Measurements from ENCODE around the gene BMP10.
"Not testable (repeated sequence)": the region's sequence is repeated elsewhere in the genome, so short reads cannot be mapped to it uniquely, and the experiment has no call there.

The BMP10 gene

GRCh38 chr2:68871159-68871764 is at the start of gene BMP10:
BMP10 (minus strand) TSS chr2:68871397; CDS start chr2:68871358, 39 bp downstream.
- no peak for DNase-seq

GRCh38 chr2:68920481-68921170 is 49.4 kb upstream of the BMP10 start:
- DNase-seq, result no peak

GRCh38 chr2:68918497-68918896 is 47.3 kb upstream of the BMP10 start:
- no peak for DNase-seq

GRCh38 chr2:68917034-68917718 is 46.0 kb upstream of the BMP10 start:
- no peak for DNase-seq

DNA sequence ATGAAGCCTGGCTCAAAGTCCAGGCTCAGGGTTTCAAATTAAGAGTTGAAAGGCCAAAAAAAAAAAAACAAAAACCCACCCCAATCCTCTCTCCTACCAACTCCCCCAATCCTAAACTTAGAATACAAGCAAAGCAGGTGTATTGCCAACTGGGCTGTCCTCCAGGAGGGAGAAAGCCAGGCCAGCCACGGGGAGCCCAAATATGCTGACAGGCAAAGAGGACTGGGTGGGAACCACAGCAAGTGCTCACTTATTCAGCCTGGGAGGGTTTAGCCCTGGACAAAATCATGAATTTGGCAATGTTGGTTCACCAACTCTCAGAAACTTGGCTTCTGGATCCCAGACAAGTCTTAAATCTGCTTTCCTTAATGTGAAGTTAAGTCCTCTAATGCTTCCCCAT is 45.0 kb upstream of the BMP10 start:
- DNase-seq, result no peak

GRCh38 chr2:68915393-68915792 is 44.2 kb upstream of the BMP10 start:
- DNase-seq, result no peak

DNA sequence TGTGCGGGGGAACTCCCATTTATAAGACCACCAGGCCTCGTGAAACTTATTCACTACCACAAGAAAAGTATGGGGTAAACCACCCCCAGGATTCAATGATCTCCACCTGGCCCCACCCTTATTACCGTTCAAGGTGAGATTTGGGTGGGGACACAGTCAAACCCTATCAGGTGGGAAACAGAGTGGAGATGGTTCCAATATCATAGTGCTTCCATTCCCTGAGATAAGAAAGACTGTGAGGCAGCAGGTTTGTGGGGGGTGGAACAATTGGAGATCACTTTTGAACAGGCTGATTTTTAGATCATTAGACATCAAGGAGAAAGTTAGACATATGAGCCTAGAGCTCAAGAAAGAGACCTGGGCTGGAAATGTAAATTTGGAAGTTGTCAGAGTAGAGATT is 42.2 kb upstream of the BMP10 start:
- DNase-seq, result no peak

- DNase-seq, result no peak
Observed at GRCh38 chr2:68912732-68913131, 41.5 kb upstream of the BMP10 start.

GRCh38 chr2:68912111-68912510 is 40.9 kb upstream of the BMP10 start:
- no peak for DNase-seq

- no peak for DNase-seq
Observed at GRCh38 chr2:68911709-68912108, 40.5 kb upstream of the BMP10 start.

- no peak for DNase-seq
Observed at GRCh38 chr2:68911246-68911645, 40.0 kb upstream of the BMP10 start.

DNA sequence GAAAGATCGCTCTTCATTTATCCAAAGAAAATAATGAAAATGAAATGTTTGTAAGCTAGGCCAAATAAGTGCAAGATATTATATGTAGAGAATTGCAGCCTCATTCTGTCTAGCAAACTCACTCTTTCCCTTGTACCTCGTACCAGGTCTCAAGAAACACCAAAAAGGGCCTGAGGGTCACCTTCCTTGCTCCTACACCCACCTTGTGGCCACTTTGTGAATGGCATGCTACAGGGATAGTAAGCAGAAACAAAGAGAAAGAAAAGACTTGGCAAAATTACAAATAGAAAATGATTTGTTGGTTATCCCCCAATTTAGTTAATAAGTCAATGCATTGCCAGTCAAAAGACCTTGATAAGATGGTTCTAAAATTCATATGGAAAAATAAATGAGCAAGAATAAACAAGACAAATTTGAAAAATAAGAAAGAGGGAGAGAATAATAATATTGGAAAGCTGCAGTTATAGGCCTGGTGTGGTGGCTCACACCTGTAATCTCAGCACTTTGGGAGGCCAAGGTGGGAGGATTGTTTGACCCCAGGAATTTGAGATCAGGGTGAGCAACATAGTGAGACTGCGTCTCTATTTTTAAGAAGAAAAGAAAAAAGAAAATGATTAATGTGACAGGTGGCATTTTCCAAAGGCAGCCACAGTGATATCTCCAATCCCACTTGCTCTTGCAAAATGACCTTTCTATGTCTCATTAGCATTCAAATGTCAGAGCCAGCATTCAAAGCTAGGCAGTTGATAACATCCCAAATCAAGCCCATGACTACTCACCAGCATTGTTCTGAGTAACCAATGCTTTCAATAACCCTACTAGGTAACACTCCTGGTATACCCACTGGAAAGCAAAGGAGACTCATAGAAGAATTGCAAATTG is 38.8 kb upstream of the BMP10 start:
- peak; percentile 63 for DNase-seq

DNA sequence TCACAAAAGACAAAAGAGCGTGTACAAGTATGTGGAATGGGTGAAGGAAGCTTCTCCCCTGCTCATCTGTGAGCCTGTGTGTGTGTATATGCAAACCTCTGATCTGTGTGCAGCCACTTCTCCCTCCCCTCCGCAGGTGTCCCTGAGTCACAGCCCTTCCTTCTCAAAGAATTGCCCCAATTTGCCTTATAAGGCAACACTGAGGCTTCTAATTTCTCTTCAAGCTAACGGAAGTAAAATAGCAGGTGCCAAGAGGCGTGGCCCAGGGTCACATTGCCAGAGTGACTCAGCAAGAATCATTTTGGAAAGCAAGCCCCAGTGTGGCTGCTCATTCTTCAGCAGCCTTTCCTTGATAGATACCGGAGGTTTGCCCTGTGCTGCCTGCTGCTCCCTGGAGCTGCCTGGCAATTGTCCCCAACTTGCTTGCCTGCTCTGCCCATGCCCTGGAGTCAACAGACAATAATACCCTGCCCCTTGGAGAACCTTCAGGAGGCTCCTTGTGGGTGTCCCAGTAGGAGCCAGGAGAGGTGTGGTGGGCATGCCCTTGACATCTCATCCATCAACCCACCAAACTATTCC is 37.3 kb upstream of the BMP10 start:
- peak; percentile 43 for DNase-seq

GRCh38 chr2:68907920-68908253 is 36.7 kb upstream of the BMP10 start:
- no peak for DNase-seq

DNA sequence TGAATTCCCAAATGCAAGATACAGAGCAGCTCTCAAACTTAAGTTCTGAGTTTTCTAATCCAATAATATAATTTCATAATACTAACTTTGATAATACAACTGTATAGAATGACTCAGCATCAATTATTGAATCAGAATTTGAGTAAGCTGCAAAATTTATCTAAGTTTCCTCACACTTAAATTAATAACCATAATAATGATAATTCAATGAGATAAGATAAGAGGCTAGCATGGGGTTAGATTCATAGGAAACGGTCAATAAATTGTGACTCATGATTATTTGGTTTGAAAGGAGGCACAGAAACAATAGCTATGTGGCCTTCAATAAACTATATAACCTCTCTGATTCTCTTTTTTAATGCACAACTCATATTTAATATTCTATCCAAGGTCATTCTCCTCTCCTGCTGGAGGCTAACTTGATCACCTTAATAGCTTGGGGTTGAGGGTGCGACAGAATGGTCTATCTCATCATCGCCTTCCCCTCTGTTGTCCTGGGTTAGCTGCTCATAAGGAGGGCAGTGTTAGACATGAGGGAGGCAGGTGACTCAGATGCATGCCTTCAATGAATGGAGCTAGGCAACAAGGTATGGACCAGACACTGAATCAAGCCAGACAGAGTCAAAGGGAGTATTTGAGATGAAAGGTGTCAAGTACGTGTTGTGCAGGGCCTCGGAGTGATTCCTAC is 36.2 kb upstream of the BMP10 start:
- DNase-seq, result no peak

DNA sequence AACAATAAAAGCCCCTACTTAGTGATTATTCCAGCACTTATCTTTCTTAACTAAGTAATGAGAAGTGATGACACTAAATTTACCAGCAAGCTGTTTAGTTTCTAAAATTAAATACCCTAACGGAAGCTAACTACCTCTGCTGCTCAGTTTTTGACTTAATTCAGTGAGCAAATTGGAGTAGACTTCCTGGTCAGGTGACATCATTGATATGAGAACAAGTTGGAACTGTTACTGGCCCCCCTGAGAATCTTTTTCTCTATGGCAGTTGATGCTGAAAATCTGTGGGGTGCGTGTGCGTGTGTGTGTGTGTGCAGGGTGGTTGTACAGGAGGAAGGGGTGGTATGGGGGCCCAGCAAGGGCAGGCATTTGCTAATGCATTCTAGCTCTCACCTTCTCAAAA is 35.5 kb upstream of the BMP10 start:
- DNase-seq, result no peak

GRCh38 chr2:68905116-68905515 is 33.9 kb upstream of the BMP10 start:
- peak; percentile 17 for DNase-seq

- DNase-seq, result no peak
Observed at GRCh38 chr2:68901561-68901960, 30.4 kb upstream of the BMP10 start.

DNA sequence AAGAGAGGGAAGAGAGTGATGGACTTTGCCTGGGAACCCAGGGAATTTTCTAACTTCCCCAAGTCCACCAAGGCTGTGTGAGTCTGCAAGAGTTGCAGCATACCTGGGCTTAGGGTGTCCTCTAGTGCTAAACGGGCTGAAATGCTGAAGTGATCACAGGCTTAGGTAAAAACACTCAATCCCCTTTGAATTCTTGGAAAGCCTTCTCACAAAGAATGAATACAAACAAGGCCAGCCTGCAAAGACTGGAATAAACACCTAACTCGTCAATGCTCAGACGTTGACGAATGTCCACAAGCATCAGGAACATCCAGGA is 30.0 kb upstream of the BMP10 start:
- peak; percentile 16 for DNase-seq

- DNase-seq, result no peak
Observed at GRCh38 chr2:68900496-68901198, 29.4 kb upstream of the BMP10 start.

- DNase-seq, result not testable (repeated sequence)
Observed at GRCh38 chr2:68895981-68896380, 24.8 kb upstream of the BMP10 start.

- peak; percentile 9 for DNase-seq
Observed at GRCh38 chr2:68889500-68889899, 18.3 kb upstream of the BMP10 start.

Measured in fibroblast of skin of right biceps (primary cell).